GM12801 (cell line): ENCODE results near the gene NFIA.

Source experiments
- TF ChIP-seq, protein P1 (sequence below): IDR thresholded peaks from one replicate; pipeline ENCODE4 v1.5.1; 2011; ENCODE audit warnings: control low read depth; ENCODE audit not compliant: insufficient read length; ENCODE audit errors: extremely low read depth

The NFIA gene

GRCh38 chr1:61054601-61054993, 27.8 kb upstream of the NFIA start:
- TF ChIP-seq, protein P1, sequence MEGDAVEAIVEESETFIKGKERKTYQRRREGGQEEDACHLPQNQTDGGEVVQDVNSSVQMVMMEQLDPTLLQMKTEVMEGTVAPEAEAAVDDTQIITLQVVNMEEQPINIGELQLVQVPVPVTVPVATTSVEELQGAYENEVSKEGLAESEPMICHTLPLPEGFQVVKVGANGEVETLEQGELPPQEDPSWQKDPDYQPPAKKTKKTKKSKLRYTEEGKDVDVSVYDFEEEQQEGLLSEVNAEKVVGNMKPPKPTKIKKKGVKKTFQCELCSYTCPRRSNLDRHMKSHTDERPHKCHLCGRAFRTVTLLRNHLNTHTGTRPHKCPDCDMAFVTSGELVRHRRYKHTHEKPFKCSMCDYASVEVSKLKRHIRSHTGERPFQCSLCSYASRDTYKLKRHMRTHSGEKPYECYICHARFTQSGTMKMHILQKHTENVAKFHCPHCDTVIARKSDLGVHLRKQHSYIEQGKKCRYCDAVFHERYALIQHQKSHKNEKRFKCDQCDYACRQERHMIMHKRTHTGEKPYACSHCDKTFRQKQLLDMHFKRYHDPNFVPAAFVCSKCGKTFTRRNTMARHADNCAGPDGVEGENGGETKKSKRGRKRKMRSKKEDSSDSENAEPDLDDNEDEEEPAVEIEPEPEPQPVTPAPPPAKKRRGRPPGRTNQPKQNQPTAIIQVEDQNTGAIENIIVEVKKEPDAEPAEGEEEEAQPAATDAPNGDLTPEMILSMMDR = no peak

GRCh38 chr1:61055110-61055614, 27.2 kb upstream of the NFIA start:
- TF ChIP-seq, protein P1 = no peak

GRCh38 chr1:61056196-61056572, 26.2 kb upstream of the NFIA start:
- TF ChIP-seq, protein P1 = no peak

- TF ChIP-seq, protein P1 = no peak
Observed at GRCh38 chr1:61056573-61057439, 25.6 kb upstream of the NFIA start.

GRCh38 chr1:61058483-61059245, 23.7 kb upstream of the NFIA start:
- TF ChIP-seq, protein P1 = no peak

GRCh38 chr1:61064673-61065072, 17.7 kb upstream of the NFIA start:
- TF ChIP-seq, protein P1 = no peak

DNA sequence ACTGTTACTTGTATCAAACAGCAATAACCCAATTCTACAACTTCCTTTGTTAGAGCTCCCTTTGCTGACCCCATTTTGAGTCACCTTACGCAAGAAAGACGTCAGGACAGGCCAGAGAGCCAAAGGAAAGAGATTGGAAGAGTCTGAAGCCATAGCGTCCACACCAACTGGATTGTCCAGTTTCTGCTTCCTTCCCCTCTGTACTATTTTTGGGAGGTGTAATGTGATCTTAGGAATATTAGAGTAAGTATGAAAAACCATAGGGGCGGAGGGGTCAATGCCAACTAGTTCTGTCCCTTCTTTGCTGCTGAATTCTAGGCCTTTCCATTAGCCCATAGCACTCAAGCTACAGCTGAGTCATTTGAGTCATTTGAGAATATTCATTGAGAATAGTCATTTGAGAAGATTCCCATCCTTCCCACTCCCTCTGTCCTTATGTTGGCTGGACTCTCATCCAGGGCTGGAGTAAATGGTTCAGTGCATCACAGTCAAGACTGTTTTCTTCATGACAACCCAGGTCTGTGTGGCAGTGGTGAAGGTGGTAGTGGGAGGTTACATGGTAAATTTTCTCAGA, 14.8 kb upstream of the NFIA start:
- TF ChIP-seq, protein P1 = no peak
